ENCODE results near the gene MTMR12. TPM values are rescaled to one million over a fixed set of nuclear protein-coding genes. Genes with fewer than 3 reads are reported as not detected.
A peak's percentile ranks its signal among the peaks of the same experiment; 100 is the strongest.

The MTMR12 gene
- total RNA-seq, 8 experiments from 2014 or later = 6.3 to 22.1 (median 13.2) TPM

DNA sequence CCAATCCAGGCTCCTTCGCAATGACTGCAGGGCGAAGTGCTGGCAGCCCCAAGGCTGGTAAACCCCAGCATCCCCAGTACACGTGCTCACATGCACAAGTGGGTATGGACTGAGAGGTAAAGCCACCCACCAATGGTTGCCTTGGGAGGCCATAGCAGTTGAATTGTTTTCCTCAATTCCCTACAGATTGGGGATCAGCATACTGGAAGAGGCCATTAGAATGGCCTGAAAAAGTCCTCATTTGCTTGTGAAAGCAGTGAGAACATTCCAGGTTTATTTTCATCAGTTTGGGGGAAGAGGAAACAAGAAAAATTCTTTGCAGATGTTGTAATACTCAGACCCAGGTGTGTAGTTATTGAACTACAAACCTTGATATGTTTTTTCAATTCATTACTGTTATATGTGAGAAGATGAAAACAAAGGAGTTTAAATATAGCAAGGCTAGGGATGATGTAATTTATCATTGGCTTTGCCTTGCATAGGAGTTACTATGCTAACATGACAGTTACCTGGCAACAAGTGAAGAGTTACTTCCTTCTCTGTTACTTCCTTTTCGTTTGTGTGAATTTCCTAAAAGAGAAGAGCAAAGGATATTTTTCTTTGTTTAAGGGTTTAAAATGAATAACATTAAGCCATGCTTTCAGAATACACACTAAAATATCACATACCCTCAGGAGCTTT is 36.4 kb downstream of the MTMR12 start:
- peak overlapping the region in 1 of 2 donors; percentile 69 for H3K27ac ChIP-seq
- WGBS, 10 experiments = 14 to 88% (median 64%) methylated on average over 1 to 4 of the region's 4 CpGs; no CpG with 5 or more reads in 1 of the 10 experiments
- H3K4me1 ChIP-seq (replicated peaks in 1 of 2) = peaks cover 24 to 28% of the 10 kb centered on the region in 2 donors
- in situ Hi-C loops (cut with MboI; ENCODE audit: low pct_unique_long_range_greater_than_20kb in 2 of 9, low sequenced_read_pairs in 9 of 9, unreplicated experiment in 9 of 9) = no loop called here
- H3K4me3 ChIP-seq = no peak overlapping the region
- peak; percentile 63 to 88 (median 81) for ATAC-seq (replicated peaks in 6 of 8)

DNA sequence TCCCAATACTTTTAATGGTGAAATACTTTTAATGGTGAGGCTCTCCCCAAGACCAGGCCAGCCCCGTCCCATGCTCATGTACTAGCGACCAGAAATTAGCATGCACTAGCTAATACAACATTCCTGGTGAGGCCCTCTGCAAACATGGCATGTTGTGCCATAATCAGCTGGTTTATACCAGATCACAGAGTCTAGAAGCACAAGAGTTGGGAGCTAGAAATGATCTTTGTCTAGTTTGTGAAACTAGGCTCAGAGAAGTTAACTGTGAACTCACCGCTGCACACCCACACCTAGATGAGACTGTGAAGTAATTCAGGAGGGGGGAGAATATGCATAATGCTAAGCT is 37.4 kb downstream of the MTMR12 start:
- in situ Hi-C loops (cut with MboI; ENCODE audit: low pct_unique_long_range_greater_than_20kb in 2 of 9, low sequenced_read_pairs in 9 of 9, unreplicated experiment in 9 of 9) = no loop called here
- peak in 7 of 8 experiments; percentile 50 to 81 (median 67) for ATAC-seq (replicated peaks in 6 of 8)
- Histone ChIP-seq H3K4me1 (replicated peaks in 1 of 2) (peaks cover 24 to 28% of the 10 kb centered on the region in 2 donors), H3K4me3 (no peak overlapping the region), H3K27ac (peak overlapping the region in 1 of 2 donors; percentile 2)
- 83 to 100% (median 91%) methylated on average over 1 to 3 of the region's 3 CpGs for WGBS, 10 experiments

DNA sequence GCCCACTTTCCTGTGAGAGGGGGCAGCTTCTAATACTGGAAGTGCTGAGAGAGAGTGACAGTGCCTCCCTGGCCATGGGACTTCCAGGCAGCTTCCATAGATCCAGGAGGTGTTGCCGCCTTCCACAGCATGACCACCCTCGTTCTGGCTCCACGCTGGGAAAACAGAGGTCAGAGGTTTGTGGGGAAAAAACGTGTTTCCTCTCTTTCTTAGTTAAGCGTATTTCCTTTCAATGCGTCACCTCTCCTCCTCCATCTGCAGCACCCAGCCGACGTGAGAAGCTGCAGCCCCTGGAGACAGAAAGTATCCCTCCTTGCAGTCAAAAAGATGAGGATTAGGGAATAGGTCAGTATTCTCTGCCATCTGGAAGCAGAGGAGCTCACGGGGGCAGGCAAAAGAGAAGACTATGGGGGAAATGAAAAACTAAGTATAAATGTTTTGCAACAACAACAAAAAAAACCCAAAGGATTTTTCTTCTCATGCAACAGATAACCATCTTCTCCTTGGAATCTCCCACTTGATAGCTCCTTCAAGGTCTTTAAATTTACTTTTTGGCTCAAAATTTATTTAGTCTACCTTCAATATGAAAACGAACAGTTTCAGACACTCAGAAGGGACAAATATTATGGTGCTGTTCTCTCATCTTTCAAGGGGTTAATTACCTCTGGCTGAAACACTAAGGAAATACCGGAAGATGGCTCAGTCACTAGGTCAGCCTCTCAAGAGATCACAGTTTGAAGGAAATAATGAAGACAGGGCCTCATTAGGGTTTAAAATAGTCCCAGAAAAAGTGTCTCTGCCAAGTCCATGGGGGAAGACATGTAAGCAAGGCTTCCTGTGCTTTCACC is 38.0 kb downstream of the MTMR12 start:
- 60 to 100% (median 76%) methylated on average over 1 to 11 of the region's 11 CpGs for WGBS, 10 experiments
- Histone ChIP-seq H3K4me3 (no peak overlapping the region), H3K27ac (peak overlapping the region in 1 of 2 donors; percentile 2), H3K4me1 (replicated peaks in 1 of 2) (peaks cover 24 to 28% of the 10 kb centered on the region in 2 donors)
- peak in 2 of 8 experiments; percentile 5 to 8 for ATAC-seq (replicated peaks in 6 of 8)
- in situ Hi-C loops (cut with MboI; ENCODE audit: low pct_unique_long_range_greater_than_20kb in 2 of 9, low sequenced_read_pairs in 9 of 9, unreplicated experiment in 9 of 9) = no loop called here

DNA sequence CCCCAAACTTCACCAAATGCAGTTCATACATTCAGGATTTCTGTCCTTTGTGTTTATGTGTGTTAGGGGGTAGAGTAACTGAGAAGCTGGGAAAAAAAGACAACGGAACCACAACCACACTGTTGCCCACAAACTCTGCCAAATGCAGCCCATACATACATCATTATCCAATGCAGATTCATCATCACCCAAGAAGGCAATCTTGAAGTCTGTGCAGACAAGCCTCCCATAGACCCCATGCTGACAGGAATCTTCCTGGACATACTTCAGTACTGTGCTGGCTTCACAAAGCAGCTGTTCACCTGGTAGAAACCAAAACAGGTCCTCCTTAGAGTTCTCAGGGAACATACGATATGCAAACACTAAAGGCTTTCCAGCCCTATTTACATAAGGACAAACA is 38.9 kb downstream of the MTMR12 start:
- peak in 1 of 8 experiments; percentile 25 for ATAC-seq (replicated peaks in 6 of 8)
- no peak overlapping the region for H3K27ac ChIP-seq
- WGBS, 10 experiments = 57 to 100% (median 100%) methylated on average over 1 to 2 of the region's 2 CpGs; no CpG with 5 or more reads in 5 of the 10 experiments
- H3K4me1 ChIP-seq (replicated peaks in 1 of 2) = peaks cover 24 to 28% of the 10 kb centered on the region in 2 donors
- in situ Hi-C loops (cut with MboI; ENCODE audit: low pct_unique_long_range_greater_than_20kb in 2 of 9, low sequenced_read_pairs in 9 of 9, unreplicated experiment in 9 of 9) = no loop called here
- no peak overlapping the region for H3K4me3 ChIP-seq

DNA sequence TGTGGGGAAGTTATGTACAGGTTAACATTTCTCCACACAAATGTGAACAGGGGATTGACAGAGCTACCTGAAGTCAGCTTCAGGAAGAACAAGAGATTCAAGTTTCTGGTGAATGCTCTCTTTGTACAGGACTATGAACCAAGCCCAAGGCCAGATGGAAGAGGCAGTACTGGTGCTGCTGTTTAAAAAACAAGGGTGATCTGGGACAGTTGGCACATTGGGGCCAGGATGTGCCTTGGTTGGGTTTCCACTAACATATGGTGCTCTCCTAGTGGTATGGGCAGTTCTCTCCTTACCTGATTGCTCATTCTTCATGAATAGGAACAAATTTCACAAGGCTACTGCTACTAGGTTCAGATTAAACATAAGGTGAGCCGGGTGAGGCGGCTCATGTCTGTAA is 40.0 kb downstream of the MTMR12 start:
- H3K4me1 ChIP-seq (replicated peaks in 1 of 2) = peaks cover 19 to 25% of the 10 kb centered on the region in 2 donors
- H3K27ac ChIP-seq = no peak overlapping the region
- 100% methylated on average over 1 to 2 of the region's 2 CpGs; no CpG with 5 or more reads in 6 of the 10 experiments for WGBS, 10 experiments
- H3K4me3 ChIP-seq = no peak overlapping the region
- no peak for ATAC-seq (replicated peaks in 6 of 8)
- in situ Hi-C loops (cut with MboI; ENCODE audit: low pct_unique_long_range_greater_than_20kb in 2 of 9, low sequenced_read_pairs in 9 of 9, unreplicated experiment in 9 of 9) = no loop called here

DNA sequence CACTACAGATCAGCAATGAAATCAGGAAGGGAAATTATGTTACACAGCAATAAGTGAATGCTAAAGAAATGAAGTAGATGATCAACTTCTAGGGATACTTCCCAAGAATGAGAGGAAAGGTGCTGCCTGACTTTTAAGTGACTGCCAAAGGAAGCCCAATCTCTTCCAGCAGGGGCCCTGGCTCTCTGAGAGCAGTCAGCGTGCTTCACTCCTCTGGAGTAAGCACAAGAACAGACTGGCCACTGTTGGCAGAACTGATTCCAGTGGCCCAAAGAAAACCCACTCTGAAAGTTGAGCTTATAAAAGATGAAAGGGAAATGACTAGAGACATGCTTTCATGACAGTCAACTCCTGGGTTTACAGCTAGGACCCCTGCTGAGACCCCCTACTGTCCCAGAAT is 41.8 kb downstream of the MTMR12 start:
- ATAC-seq (replicated peaks in 6 of 8) = no peak
- in situ Hi-C loops (cut with MboI; ENCODE audit: low pct_unique_long_range_greater_than_20kb in 2 of 9, low sequenced_read_pairs in 9 of 9, unreplicated experiment in 9 of 9) = no loop called here
- WGBS, 10 experiments = 83 to 100% (median 88%) methylated on average over 1 of the region's 1 CpG; no CpG with 5 or more reads in 7 of the 10 experiments
- Histone ChIP-seq H3K4me1 (replicated peaks in 1 of 2) (peaks cover 7 to 16% of the 10 kb centered on the region in 2 donors), H3K27ac (no peak overlapping the region), H3K4me3 (no peak overlapping the region)

DNA sequence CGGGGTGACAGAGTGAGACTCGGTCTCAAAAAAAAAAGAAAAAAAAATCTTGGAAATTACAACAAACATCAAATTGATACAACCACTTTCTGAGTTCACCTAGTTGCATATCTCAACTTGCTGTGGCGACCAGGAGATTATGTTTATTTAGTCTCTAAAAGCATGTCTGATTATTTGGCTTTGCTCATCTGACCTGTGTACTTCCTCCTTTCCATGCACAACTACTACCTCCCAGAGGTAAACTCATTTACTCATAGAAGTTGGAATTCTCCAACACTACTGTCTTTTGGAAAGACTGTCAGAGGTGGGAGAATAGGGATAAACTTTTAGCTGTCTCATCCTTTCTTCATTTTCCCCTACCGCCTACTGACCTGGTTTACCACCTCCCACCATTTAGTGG is 42.6 kb downstream of the MTMR12 start:
- no peak for ATAC-seq (replicated peaks in 6 of 8)
- no peak overlapping the region for H3K4me3 ChIP-seq
- in situ Hi-C loops (cut with MboI; ENCODE audit: low pct_unique_long_range_greater_than_20kb in 2 of 9, low sequenced_read_pairs in 9 of 9, unreplicated experiment in 9 of 9) = no loop called here
- peaks cover under 1 to 8% of the 10 kb centered on the region in 2 donors for H3K4me1 ChIP-seq (replicated peaks in 1 of 2)
- no peak overlapping the region for H3K27ac ChIP-seq
- 80 to 100% (median 100%) methylated on average over 1 to 4 of the region's 4 CpGs for WGBS, 10 experiments

DNA sequence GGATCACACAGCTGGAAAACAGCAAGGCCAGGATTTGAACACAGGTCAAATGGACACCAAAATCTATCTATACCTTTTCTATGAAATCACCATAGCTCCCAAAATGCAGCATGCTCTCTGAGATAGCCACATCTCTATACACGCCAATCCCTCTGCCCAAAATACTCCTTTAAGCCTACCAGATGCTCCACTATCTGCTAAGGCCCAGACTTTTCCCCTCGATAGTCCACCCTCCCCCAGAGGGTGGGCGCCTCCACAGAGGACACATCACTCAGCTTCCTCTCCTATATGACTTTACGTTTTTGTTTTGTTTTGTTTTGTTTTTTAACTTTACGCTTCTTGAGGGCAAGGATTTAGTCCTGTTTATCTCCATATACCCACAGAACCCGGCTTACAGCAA is 46.8 kb downstream of the MTMR12 start:
- Histone ChIP-seq H3K4me1 (replicated peaks in 1 of 2) (no peaks in the 10 kb centered on the region), H3K27ac (no peak overlapping the region), H3K4me3 (no peak overlapping the region)
- in situ Hi-C loops (cut with MboI; ENCODE audit: low pct_unique_long_range_greater_than_20kb in 2 of 9, low sequenced_read_pairs in 9 of 9, unreplicated experiment in 9 of 9) = no loop called here
- WGBS, 10 experiments = 83 to 100% (median 98%) methylated on average over 1 to 4 of the region's 6 CpGs; no CpG with 5 or more reads in 2 of the 10 experiments
- ATAC-seq (replicated peaks in 6 of 8) = no peak

DNA sequence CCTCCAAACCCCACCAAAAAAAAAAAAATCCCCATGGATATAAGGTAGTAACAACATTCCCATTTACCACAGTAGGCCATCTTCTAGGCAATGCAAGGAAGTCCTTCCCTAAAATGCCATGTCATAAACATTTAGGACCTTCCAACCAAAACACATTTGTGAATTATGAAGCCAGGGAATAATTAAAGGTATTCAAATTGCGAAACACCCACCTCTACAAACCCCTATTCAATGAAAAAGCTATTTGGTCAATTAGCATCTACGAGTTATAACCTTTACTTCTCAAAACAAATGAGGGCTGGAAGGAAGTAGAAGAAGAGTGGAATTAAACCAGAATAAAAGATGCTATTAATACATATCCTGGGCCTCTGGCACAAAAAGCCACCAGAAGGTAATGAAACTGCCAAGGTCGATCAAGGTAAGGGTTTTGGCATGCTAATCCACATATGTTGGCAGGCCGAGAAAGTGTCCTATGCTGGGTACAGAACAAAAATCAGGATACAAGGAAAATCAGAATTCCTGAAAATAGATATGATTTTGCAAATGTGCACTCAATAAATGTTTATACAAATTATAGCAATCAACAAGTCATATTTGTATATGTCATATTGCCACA is 47.7 kb downstream of the MTMR12 start:
- 74 to 100% (median 96%) methylated on average over 1 to 4 of the region's 4 CpGs for WGBS, 10 experiments
- Histone ChIP-seq H3K4me3 (no peak overlapping the region), H3K27ac (no peak overlapping the region), H3K4me1 (replicated peaks in 1 of 2) (no peaks in the 10 kb centered on the region)
- in situ Hi-C loops (cut with MboI; ENCODE audit: low pct_unique_long_range_greater_than_20kb in 2 of 9, low sequenced_read_pairs in 9 of 9, unreplicated experiment in 9 of 9) = no loop called here
- ATAC-seq (replicated peaks in 6 of 8) = no peak

DNA sequence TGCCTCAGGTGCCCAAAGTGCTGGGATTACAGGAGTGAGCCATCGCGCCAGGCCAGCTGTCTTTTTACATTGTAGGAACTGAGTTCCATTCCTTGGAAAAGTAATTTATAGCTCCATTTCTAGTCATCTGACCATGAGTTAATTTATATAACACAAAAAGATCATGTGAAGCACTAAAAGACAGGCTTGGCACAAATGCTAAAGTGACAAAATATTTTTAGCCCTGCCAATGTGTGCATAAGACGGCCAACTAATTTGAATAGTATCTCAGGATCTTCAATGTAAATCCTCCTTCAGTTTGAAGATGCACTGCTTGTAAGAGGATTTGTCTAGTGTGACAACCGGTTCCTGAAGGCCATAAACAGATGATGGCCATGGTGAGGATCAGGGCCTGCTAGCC is 49.1 kb downstream of the MTMR12 start:
- Histone ChIP-seq H3K27ac (no peak overlapping the region), H3K4me1 (replicated peaks in 1 of 2) (no peaks in the 10 kb centered on the region), H3K4me3 (no peak overlapping the region)
- ATAC-seq (replicated peaks in 6 of 8) = peak in 1 of 8 experiments; percentile 12
- in situ Hi-C loops (cut with MboI; ENCODE audit: low pct_unique_long_range_greater_than_20kb in 2 of 9, low sequenced_read_pairs in 9 of 9, unreplicated experiment in 9 of 9) = no loop called here
- 17 to 100% (median 90%) methylated on average over 1 to 4 of the region's 4 CpGs; no CpG with 5 or more reads in 1 of the 10 experiments for WGBS, 10 experiments

DNA sequence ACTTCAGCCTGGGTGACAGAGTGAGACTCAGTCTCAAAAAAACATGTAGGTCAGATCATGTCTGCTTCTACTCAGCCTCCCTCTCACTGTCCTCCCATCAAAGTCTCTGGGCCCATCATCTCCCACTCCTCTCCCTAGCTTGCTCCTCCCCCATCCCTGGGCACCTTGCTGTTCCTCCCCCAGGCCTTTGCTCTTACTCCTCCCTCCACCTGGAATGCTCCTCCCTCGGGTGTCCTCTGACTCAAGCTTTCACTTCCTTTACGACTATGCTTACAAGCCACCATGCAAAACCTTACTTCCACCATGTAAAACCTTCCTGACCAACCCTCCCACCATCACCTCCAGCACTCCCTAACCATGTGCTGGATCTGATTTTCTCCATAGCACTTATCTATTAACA is 51.5 kb downstream of the MTMR12 start:
- WGBS, 10 experiments = 50 to 86% (median 79%) methylated on average over 1 to 2 of the region's 2 CpGs; no CpG with 5 or more reads in 6 of the 10 experiments
- Histone ChIP-seq H3K4me1 (replicated peaks in 1 of 2) (no peaks in the 10 kb centered on the region), H3K4me3 (no peak overlapping the region), H3K27ac (no peak overlapping the region)
- in situ Hi-C loops (cut with MboI; ENCODE audit: low pct_unique_long_range_greater_than_20kb in 2 of 9, low sequenced_read_pairs in 9 of 9, unreplicated experiment in 9 of 9) = no loop called here
- no peak for ATAC-seq (replicated peaks in 6 of 8)

DNA sequence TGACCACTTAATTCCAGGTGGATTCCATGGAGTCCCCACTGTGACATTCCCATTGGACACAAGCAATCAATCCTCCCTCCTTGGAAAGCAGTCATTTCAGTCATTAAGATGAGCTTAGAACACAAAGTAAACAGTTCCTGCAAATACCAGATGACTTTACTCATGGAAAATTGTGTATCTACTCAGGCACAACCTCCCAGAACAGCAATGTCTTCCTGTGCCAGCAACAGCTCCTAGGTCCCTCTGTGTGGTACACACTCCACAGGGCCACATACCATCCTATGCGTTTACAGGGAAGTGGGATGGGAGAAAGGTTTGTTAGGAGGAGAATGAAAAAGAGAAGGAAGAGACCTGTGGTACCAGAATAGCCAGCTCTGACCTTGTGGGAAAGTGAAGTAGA is 53.7 kb downstream of the MTMR12 start:
- 50 to 100% (median 79%) methylated on average over 1 of the region's 1 CpG; no CpG with 5 or more reads in 6 of the 10 experiments for WGBS, 10 experiments
- in situ Hi-C loops (cut with MboI; ENCODE audit: low pct_unique_long_range_greater_than_20kb in 2 of 9, low sequenced_read_pairs in 9 of 9, unreplicated experiment in 9 of 9) = no loop called here

DNA sequence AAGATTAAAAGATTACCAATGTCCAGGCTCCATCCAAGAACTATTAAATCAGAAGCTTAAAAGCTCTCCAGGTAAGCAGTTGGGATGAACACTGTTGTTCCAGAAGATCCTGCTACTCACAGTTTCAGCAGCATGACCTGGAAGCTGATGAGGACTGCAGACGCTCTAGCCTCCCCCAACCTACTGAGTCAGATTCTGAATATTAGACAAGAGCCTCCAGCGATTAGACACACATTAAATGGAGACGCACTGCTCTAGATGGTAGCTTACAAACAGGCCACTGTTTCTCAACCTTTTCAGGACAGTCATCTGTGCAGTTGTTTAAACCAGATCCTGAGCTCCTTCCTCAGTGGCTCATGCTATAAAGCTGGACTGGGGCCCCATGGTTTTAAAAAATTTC is 54.3 kb downstream of the MTMR12 start:
- no peak for ATAC-seq (replicated peaks in 6 of 8)
- no peak overlapping the region for H3K4me3 ChIP-seq
- 80 to 100% (median 95%) methylated on average over 1 to 3 of the region's 3 CpGs; no CpG with 5 or more reads in 1 of the 10 experiments for WGBS, 10 experiments
- no peaks in the 10 kb centered on the region for H3K4me1 ChIP-seq (replicated peaks in 1 of 2)
- in situ Hi-C loops (cut with MboI; ENCODE audit: low pct_unique_long_range_greater_than_20kb in 2 of 9, low sequenced_read_pairs in 9 of 9, unreplicated experiment in 9 of 9) = no loop called here
- H3K27ac ChIP-seq = no peak overlapping the region

More for the DNA sequence above, 53.7 kb downstream of the MTMR12 start:
- Histone ChIP-seq H3K4me1 (replicated peaks in 1 of 2) (no peaks in the 10 kb centered on the region), H3K4me3 (no peak overlapping the region), H3K27ac (no peak overlapping the region)
- no peak for ATAC-seq (replicated peaks in 6 of 8)
